Heart right ventricle (tissue), 16 donors: Measurements from ENCODE around the gene CD86. TPM values are rescaled to one million over a fixed set of nuclear protein-coding genes. Genes with fewer than 3 reads are reported as not detected.

Experiments
- ATAC-seq, 8 donors: fragments of 200-7000 bp; cut with Tn5 transposase; one replicate each; pipeline ENCODE4 v1.9.1; 2020; ENCODE audit warnings: mild to moderate bottlenecking in 8 of 8, moderate library complexity in 8 of 8, moderate number of reproducible peaks in 1 of 8
- DNase-seq, 2 donors: peaks; one replicate each; pipeline ENCODE4 v3.0.0-alpha.2; 2020
- H3K27ac ChIP-seq, 10 donors: fragments of 200-600 bp; sonication (generic) in 2 of 10; one replicate each; pipeline versions ENCODE4 v1.5.0 to v1.8.0; 2020 to 2022; ENCODE audit warnings: mild to moderate bottlenecking in 3 of 10
- H3K27me3 ChIP-seq, 7 donors: fragments of 200-600 bp; one replicate each; pipeline ENCODE4 v1.8.0; 2021 to 2022; ENCODE audit warnings: mild to moderate bottlenecking in 2 of 7
- H3K36me3 ChIP-seq, 9 donors: fragments of 200-600 bp; sonication (generic) in 1 of 9; one replicate each; pipeline versions ENCODE4 v1.5.0 to v1.8.0; 2020 to 2022; ENCODE audit warnings: mild to moderate bottlenecking in 2 of 9
- H3K4me1 ChIP-seq, 9 donors: fragments of 200-600 bp; sonication (generic) in 1 of 9; one replicate each; pipeline versions ENCODE4 v1.5.0 to v1.8.0; 2020 to 2022; ENCODE audit warnings: mild to moderate bottlenecking in 4 of 9
- H3K4me3 ChIP-seq, 10 donors: fragments of 200-600 bp; sonication (generic) in 2 of 10; one replicate each; pipeline versions ENCODE4 v1.5.0 to v1.8.0; 2020 to 2022; ENCODE audit warnings: mild to moderate bottlenecking in 7 of 10, moderate library complexity in 2 of 10
- H3K9me3 ChIP-seq, 11 donors: fragments of 200-600 bp in 10 of 11; sonication (generic) in 2 of 11; one replicate each; pipeline versions ENCODE4 v1.5.0 to v1.8.0; 2013 to 2022; ENCODE audit warnings: mild to moderate bottlenecking in 2 of 11, control low read depth in 1 of 11, moderate library complexity in 1 of 11
- CTCF ChIP-seq, 9 donors: fragments of 200-600 bp; sonication (generic) in 2 of 9; IDR thresholded peaks; one replicate each; pipeline versions ENCODE4 v1.5.0 to v1.8.0; 2021 to 2022; ENCODE audit warnings: antibody characterized with exemption in 9 of 9, mild to moderate bottlenecking in 5 of 9, moderate library complexity in 1 of 9
- WGBS, 2 donors: extraction: QIAGEN DNeasy Blood & Tissue Kit; methylation state at CpG; one replicate each; pipeline ENCODE4 v1.1.7; 2013; ENCODE audit warnings: inconsistent platforms in 1 of 2; 5-methylcytosine and 5-hydroxymethylcytosine counted together
- intact Hi-C, 10 donors: fragments of 100-400 bp; cut with DNase I; formaldehyde crosslinking; loops; one replicate each; pipeline versions ENCODE4 v1.11.1 to v1.14.2; 2022
- polyA plus RNA-seq, 2 donors: library from polyadenylated mRNA; stranded (reverse); fragments of 200-250 nt; gene quantifications; one replicate each; pipeline ENCODE4 v1.2.3, GENCODE V29; 2013
- total RNA-seq, 10 donors: library from RNA; stranded (reverse); fragmentation: NEBNext Ultra II Directional in 3 of 10; extraction: Animal tissue kit (Norgen Biotek cat#: 25700) in 3 of 10; gene quantifications; one replicate each; pipeline versions ENCODE4 v1.2.1 to v1.2.4, GENCODE V29; 2021 to 2023
- donor health status: Arrhythmogenic right ventricular cardiomyopathy.
- donor health status: ischemic (EF 13 %, LVEDD 7.1; RV severe dilation, severe dysfunction).
- donor health status: healthy with polysubstance abuse.
- donor health status: DM: no; HTN: yes; CAD: no.
- donor health status: DM: no; HTN: no; CAD: no.
- donor health status: ischemic (EF 25% LVEDD 6.9; RV normal size, moderate dysfunction).
- donor health status: ischemic (EF 25% LVEDD 5.7; RV mildly dilated, moderate dysfunction).
- donor health status: healthy.
- donor health status: DM: yes; HTN: yes; CAD: no.
- donor health status: Ischemic cardiomyopathy.
- donor health status: ischemic (EF 35%, LVEDD 5.7; RV mildly dilated, moderate dysfunction).
- donor health status: nonischemic (EF 11% LVEDD 7.7; RV severe dilation, severe dysfunction).
- donor health status: DM: yes; HTN: yes; CAD: no.
- donor health status: PGD.
- donor health status: ischemic (EF 29% LVEDD 5.4; RV normal size, mild dysfunction).
- donor health status: nonischemic (EF 23%, LVEDD 6.1; RV moderate dilation, normal function).

The CD86 gene
- total and polyA plus RNA-seq, 12 donors, result 0.64 to 14.7 (median 1.4) TPM

GRCh38 chr3:122112754-122113153 is 57.6 kb downstream of the CD86 start:
- 44 to 45% methylated on average over 1 of the region's 1 CpG for WGBS, 2 donors
- no peaks in the 10 kb centered on the region for H3K36me3 ChIP-seq
- H3K27me3 ChIP-seq, result peaks cover 0 to 14% (median 0%) of the 10 kb centered on the region in 7 donors
- DNase-seq (no peak), ATAC-seq (no peak)
- intact Hi-C loops, result no loop called here
- no peak overlapping the region for H3K27ac ChIP-seq
- H3K4me1 ChIP-seq, result no peaks in the 10 kb centered on the region
- no peak overlapping the region for H3K4me3 ChIP-seq
- peaks cover 0 to 3% (median 0%) of the 10 kb centered on the region in 11 donors for H3K9me3 ChIP-seq
- TF ChIP-seq CTCF (IDR thresholded peaks at IDR 0.05), result peak in 2 of 9 donors; percentile 7 to 11

GRCh38 chr3:122123850-122124249 is 68.7 kb downstream of the CD86 start:
- ATAC-seq, result no peak
- 73 to 75% methylated on average over 1 of the region's 1 CpG for whole genome bisulfite sequencing, 2 donors
- no peaks in the 10 kb centered on the region for H3K4me1 ChIP-seq
- no peak overlapping the region for H3K4me3 ChIP-seq
- peaks cover 0 to 7% (median 0%) of the 10 kb centered on the region in 7 donors for H3K27me3 ChIP-seq
- no peak for DNase-seq
- peaks cover 0 to 11% (median 0%) of the 10 kb centered on the region in 11 donors for H3K9me3 ChIP-seq
- H3K27ac ChIP-seq, result no peak overlapping the region
- intact Hi-C loops, result no loop called here
- no peak for TF ChIP-seq CTCF (IDR thresholded peaks at IDR 0.05)
- peaks cover 0 to 5% (median 0%) of the 10 kb centered on the region in 9 donors for H3K36me3 ChIP-seq

DNA sequence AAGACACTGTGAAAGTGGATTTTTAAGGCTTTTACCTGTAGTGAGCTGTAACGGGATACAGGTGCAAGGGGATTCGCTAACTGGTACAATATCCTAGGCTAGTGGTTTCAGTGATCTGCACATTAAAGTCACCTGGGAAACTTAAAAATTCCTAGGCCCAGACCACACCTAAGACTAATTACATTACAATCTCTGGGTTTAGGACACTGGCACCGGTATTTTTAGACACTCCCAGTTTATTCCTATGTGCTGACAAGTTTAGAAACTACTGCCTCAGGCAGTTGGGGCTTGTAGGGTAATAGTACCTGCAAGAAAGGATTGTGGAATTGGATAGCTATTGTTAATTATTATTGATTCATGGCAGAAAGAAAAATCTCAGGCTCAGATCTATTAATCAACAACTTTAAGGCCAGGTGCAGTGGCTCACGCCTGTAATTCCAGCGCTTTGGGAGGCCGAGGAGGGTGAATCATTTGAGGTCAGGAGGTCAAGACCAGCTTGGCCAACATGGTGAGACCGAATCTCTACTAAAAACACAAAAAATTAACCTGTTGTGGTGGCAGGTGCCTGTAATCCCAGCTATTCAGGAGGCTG is 77.9 kb downstream of the CD86 start:
- no peak for ATAC-seq
- H3K4me3 ChIP-seq, result no peak overlapping the region

GRCh38 chr3:122146466-122146865 is 91.3 kb downstream of the CD86 start:
- DNase-seq, result no peak
- ATAC-seq, result no peak
- Histone ChIP-seq H3K36me3 (no peaks in the 10 kb centered on the region), H3K9me3 (peaks cover 0 to 16% (median 0%) of the 10 kb centered on the region in 11 donors), H3K27ac (no peak overlapping the region), H3K4me1 (no peaks in the 10 kb centered on the region), H3K4me3 (no peak overlapping the region), H3K27me3 (no peaks in the 10 kb centered on the region)
- 87 to 91% methylated on average over 3 of the region's 3 CpGs for WGBS, 2 donors
- TF ChIP-seq CTCF (IDR thresholded peaks at IDR 0.05), result no peak
- intact Hi-C loops, result no loop called here

More for the DNA sequence above, 77.9 kb downstream of the CD86 start:
- Histone ChIP-seq H3K27me3 (no peaks in the 10 kb centered on the region), H3K4me1 (no peaks in the 10 kb centered on the region), H3K36me3 (no peaks in the 10 kb centered on the region), H3K27ac (no peak overlapping the region), H3K9me3 (peaks cover 0 to 15% (median 0%) of the 10 kb centered on the region in 11 donors)
- WGBS, 2 donors, result 83 to 84% methylated on average over 7 of the region's 7 CpGs
- intact Hi-C loops, result no loop called here
- no peak for TF ChIP-seq CTCF (IDR thresholded peaks at IDR 0.05)
- no peak for DNase-seq
